Left ventricle myocardium superior (tissue), 1 donor: ENCODE results near the gene SPTBN5. TPM values are rescaled to one million over a fixed set of nuclear protein-coding genes. Genes with fewer than 3 reads are reported as not detected.

Source experiments
- ATAC-seq: fragments of 200-7000 bp; cut with Tn5 transposase; one replicate; pipeline ENCODE4 v1.9.1; 2020; ENCODE audit warnings: mild to moderate bottlenecking, moderate library complexity
- DNase-seq: peaks from one replicate; pipeline ENCODE4 v3.0.0-alpha.2; 2020
- intact Hi-C: fragments of 100-400 bp; cut with micrococcal nuclease; formaldehyde crosslinking; loops from one replicate; pipeline ENCODE4 v1.11.0; 2022
- microRNA-seq: library from miRNA; unstranded; fragments of <30 nt; microRNA quantifications from one replicate; pipeline ENCODE4 v1.2.0, GENCODE V29; 2020; ENCODE audit warnings: borderline number of aligned reads
- total RNA-seq: library from RNA; stranded (reverse); fragmentation: NEBNext Ultra II Directional; extraction: Animal tissue kit (Norgen Biotek cat#: 25700); gene quantifications from one replicate; pipeline ENCODE4 v1.2.1, GENCODE V29; 2021
- donor health status: DM: no; HTN: yes; CAD: no; lungs with severe emphysema.

Gene SPTBN5
- total RNA-seq, 1 donor from 2014 or later = 3.6 TPM

DNA sequence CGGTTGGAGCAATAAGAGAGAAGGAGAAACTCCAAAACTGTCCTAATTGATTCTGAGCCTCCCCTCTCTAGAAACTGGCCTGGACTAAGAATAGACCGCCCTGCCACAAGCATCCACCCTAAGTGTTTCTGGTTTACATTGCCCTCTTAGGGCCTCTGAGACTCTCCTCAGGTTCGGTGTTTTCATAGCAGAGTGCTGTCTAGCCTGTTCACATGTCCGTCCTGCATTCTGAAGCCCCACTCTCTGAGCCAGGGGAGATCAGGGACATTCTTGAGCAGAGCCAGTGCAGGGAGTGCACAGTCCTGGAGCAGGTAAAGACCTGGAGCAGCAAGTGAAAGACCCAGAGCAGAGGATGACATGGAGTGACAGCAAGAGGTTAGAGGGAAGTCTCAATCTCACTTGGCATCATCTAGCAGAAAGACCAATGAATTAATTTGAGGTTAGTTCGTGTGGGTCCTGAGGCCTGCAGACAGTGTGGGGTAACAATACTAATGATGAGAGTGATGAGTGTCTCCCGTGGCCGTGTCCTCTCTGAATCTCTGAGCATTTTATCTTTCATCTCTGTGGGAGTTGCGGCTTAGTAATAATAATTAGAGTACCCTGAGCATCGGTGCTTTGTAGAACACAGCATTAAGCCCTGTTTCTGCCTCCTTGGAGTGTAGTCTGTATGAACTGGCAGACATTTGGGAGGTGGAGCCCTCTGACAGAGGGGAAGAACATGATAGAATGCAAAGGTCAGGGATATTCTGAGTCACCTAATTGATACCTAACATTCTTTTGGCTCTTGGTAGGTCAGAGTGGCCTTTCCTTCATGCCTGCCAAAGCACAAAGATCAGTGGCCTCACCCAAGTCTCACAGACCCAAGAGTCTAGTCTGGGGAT, 95.0 kb downstream of the SPTBN5 start:
- ATAC-seq (peak; percentile 63), DNase-seq (no peak)
- intact Hi-C loops = no loop called here

Small RNA genes lying within 50 kb of the gene (microRNA-seq; reads per million reads assigned to microRNA genes)
- not detected for gene MIR4310

Other genes starting within 250 kb of the SPTBN5 start
- gene MGA, start 233.6 kb downstream of the SPTBN5 start, total RNA-seq = 28.8 TPM
- 17.0 TPM for gene MAPKBP1, start 119.6 kb downstream of the SPTBN5 start, total RNA-seq
- gene JMJD7, start 66.0 kb downstream of the SPTBN5 start, total RNA-seq = 16.7 TPM
- 5.7 TPM for gene PLA2G4B, start 55.2 kb downstream of the SPTBN5 start, total RNA-seq
- 53.5 TPM for gene EHD4, start 78.5 kb upstream of the SPTBN5 start, total RNA-seq
- gene PLA2G4E, start 127.0 kb upstream of the SPTBN5 start, total RNA-seq = not detected
- gene PLA2G4D, start 200.5 kb upstream of the SPTBN5 start, total RNA-seq = not detected